Breast epithelium (tissue), 4 donors: Measurements from ENCODE around the gene IGF2. TPM values are rescaled to one million over a fixed set of nuclear protein-coding genes. Genes with fewer than 3 reads are reported as not detected.

Experiments
- DNase-seq, 2 donors: peaks; one replicate each; pipeline ENCODE4 v3.0.0-alpha.2; 2019; ENCODE audit warnings: low spot score in 2 of 2
- H3K27ac ChIP-seq, 2 donors: fragments of 200-600 bp; sonication (generic) in 1 of 2; one replicate each; pipeline ENCODE4 v1.5.1; 2016 to 2019; ENCODE audit warnings: mild to moderate bottlenecking in 1 of 2
- H3K27me3 ChIP-seq, 2 donors: fragments of 200-600 bp; sonication (generic) in 1 of 2; one replicate each; pipeline versions ENCODE4 v1.5.1 to v1.6.0; 2017 to 2019; ENCODE audit warnings: control low read depth in 1 of 2, mild to moderate bottlenecking in 1 of 2
- H3K36me3 ChIP-seq: fragments of 200-600 bp; one replicate; pipeline ENCODE4 v1.5.1; 2019
- H3K4me1 ChIP-seq, 2 donors: fragments of 200-600 bp; sonication (generic); one replicate each; pipeline ENCODE4 v1.5.1; 2016 to 2019; ENCODE audit warnings: control low read depth in 1 of 2
- H3K4me3 ChIP-seq, 3 donors: fragments of 200-600 bp; sonication (generic); 1 replicate in 2 of 3; 2 replicates in 1 of 3; pipeline ENCODE4 v1.5.1; 2016 to 2019; ENCODE audit warnings: mild to moderate bottlenecking in 3 of 3, moderate library complexity in 2 of 3
- H3K9me3 ChIP-seq, 2 donors: fragments of 200-600 bp; sonication (generic) in 1 of 2; one replicate each; pipeline ENCODE4 v1.5.1; 2016 to 2019; ENCODE audit warnings: control low read depth in 1 of 2
- CTCF ChIP-seq, 3 donors: fragments of 450-650 bp; IDR thresholded peaks; one replicate each; pipeline ENCODE4 v1.5.1; 2016 to 2017; ENCODE audit warnings: antibody characterized with exemption in 3 of 3, mild to moderate bottlenecking in 3 of 3, moderate library complexity in 3 of 3
- POLR2A ChIP-seq: fragments of 450-650 bp; IDR thresholded peaks from one replicate; pipeline ENCODE4 v1.6.1; 2016; ENCODE audit warnings: antibody characterized with exemption, mild to moderate bottlenecking, moderate library complexity
- POLR2AphosphoS5 ChIP-seq, 3 donors: sonication (generic); formaldehyde crosslinking; IDR thresholded peaks; one replicate each; pipeline ENCODE4 v1.6.1; 2017; ENCODE audit warnings: antibody characterized with exemption in 3 of 3
- intact Hi-C: fragments of 100-400 bp; cut with DNase I; formaldehyde crosslinking; loops from one replicate; pipeline ENCODE4 v1.15.1; 2023; ENCODE audit warnings: low total_unique reads
- total RNA-seq, 3 donors: library from RNA; depleted of rRNA; stranded (reverse); fragments of >200 nt; gene quantifications; one replicate each; pipeline ENCODE4 v1.1.0, GENCODE V29; 2016

IGF2 gene
- total RNA-seq, 3 donors from 2014 or later, result 13.6 to 65.7 (median 65.2) TPM

- Histone ChIP-seq H3K4me3 (no peak overlapping the region), H3K27ac (no peak overlapping the region), H3K4me1 (peaks cover under 1% of the 10 kb centered on the region in 2 donors), H3K36me3 (no peaks in the 10 kb centered on the region), H3K9me3 (no peaks in the 10 kb centered on the region), H3K27me3 (peaks cover 0 to 79% of the 10 kb centered on the region in 2 donors)
- no peak for DNase-seq
- intact Hi-C loops, result loop anchor here (5.0 kb wide), 1 partner anchor 850 kb away; no protein-coding TSS in a partner anchor
- TF ChIP-seq POLR2A (no peak), POLR2AphosphoS5 (IDR thresholded peaks at IDR 0.05) (no peak), CTCF (IDR thresholded peaks at IDR 0.05) (no peak)
Observed at GRCh38 chr11:2132246-2132645, 6.9 kb downstream of the IGF2 start.

DNA sequence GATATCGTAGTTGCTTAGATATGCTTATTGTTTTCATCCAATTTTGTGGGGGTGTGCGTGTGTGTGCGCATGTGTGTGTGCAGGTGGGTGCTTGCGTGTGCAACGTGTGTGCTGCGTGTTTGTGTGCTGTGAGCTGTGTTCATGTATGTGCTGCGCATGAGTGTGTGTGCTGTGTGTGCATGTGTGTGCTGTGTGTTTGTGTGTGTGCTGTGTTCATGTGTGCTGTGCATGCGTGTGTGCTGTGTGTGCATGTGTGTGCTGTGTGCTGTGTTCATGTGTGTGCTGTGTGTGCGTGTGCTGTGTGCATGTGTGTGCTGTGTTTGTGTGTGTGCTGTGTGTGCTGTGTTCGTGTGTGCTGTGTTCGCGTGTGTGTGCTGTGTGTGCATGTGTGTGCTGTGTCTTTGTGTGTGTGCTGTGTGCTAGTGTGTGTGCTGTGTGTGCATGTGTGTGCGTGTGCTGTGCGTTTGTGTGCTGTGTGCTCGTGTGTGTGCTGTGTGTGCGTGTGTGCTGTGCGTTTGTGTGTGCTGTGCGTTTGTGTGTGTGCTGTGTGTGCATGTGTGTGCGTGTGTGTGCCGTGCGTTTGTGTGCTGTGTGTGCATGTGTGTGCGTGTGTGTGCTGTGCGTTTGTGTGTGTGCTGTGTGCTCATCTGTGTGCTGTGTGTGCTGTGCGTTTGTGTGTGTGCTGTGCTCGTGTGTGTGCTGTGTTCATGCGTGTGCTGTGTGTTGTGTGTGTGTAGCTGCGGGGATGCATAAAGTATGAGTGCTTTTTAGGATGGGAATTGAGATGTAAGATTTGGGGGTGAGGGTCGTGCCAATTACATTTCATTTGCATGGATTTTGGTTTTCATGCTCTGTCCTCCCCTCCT, 7.6 kb downstream of the IGF2 start:
- Histone ChIP-seq H3K27ac (no peak overlapping the region), H3K9me3 (no peaks in the 10 kb centered on the region), H3K27me3 (peaks cover 0 to 72% of the 10 kb centered on the region in 2 donors), H3K4me3 (no peak overlapping the region), H3K36me3 (no peaks in the 10 kb centered on the region), H3K4me1 (no peaks in the 10 kb centered on the region)
- no peak for DNase-seq
- intact Hi-C loops, result loop anchor here (5.0 kb wide), 1 partner anchor 849 kb away; no protein-coding TSS in a partner anchor
- TF ChIP-seq POLR2AphosphoS5 (IDR thresholded peaks at IDR 0.05), result no peak
- TF ChIP-seq POLR2A, result no peak
- no peak for TF ChIP-seq CTCF (IDR thresholded peaks at IDR 0.05)

GRCh38 chr11:2130881-2131352, 8.3 kb downstream of the IGF2 start:
- Histone ChIP-seq H3K4me1 (no peaks in the 10 kb centered on the region), H3K4me3 (no peak overlapping the region), H3K9me3 (no peaks in the 10 kb centered on the region), H3K27me3 (peaks cover 0 to 65% of the 10 kb centered on the region in 2 donors), H3K36me3 (no peaks in the 10 kb centered on the region), H3K27ac (no peak overlapping the region)
- intact Hi-C loops, result loop anchor here (5.0 kb wide), 1 partner anchor 849 kb away; no protein-coding TSS in a partner anchor
- TF ChIP-seq POLR2AphosphoS5 (IDR thresholded peaks at IDR 0.05) (no peak), CTCF (IDR thresholded peaks at IDR 0.05) (no peak), POLR2A (no peak)
- no peak for DNase-seq

- H3K9me3 ChIP-seq, result no peaks in the 10 kb centered on the region
- no peaks in the 10 kb centered on the region for H3K4me1 ChIP-seq
- peaks cover 0 to 57% of the 10 kb centered on the region in 2 donors for H3K27me3 ChIP-seq
- no peaks in the 10 kb centered on the region for H3K36me3 ChIP-seq
- no peak for DNase-seq
- TF ChIP-seq POLR2A (no peak), CTCF (IDR thresholded peaks at IDR 0.05) (no peak), POLR2AphosphoS5 (IDR thresholded peaks at IDR 0.05) (no peak)
- no peak overlapping the region for H3K4me3 ChIP-seq
- intact Hi-C loops, result loop anchor here (5.0 kb wide), 1 partner anchor 848 kb away; no protein-coding TSS in a partner anchor
- no peak overlapping the region for H3K27ac ChIP-seq
Observed at GRCh38 chr11:2129699-2130366, 9.4 kb downstream of the IGF2 start.

GRCh38 chr11:2129308-2129698, 9.9 kb downstream of the IGF2 start:
- Histone ChIP-seq H3K27me3 (peaks cover 0 to 54% of the 10 kb centered on the region in 2 donors), H3K4me3 (no peak overlapping the region), H3K4me1 (no peaks in the 10 kb centered on the region), H3K9me3 (no peaks in the 10 kb centered on the region), H3K36me3 (no peaks in the 10 kb centered on the region), H3K27ac (no peak overlapping the region)
- no peak for DNase-seq
- TF ChIP-seq POLR2A (no peak), CTCF (IDR thresholded peaks at IDR 0.05) (no peak), POLR2AphosphoS5 (IDR thresholded peaks at IDR 0.05) (no peak)
- intact Hi-C loops, result no loop called here
